Medulla oblongata (tissue), 1 donor: ENCODE measurements around the gene LYPD6B.

Experiments used
- DNase-seq: peaks from one replicate; pipeline ENCODE4 v3.0.0-alpha.2; 2015; ENCODE audit errors: extremely low spot score

The LYPD6B gene

GRCh38 chr2:149009576-149010461 lies 28.7 kb upstream of the LYPD6B start:
- DNase-seq = no peak

DNA sequence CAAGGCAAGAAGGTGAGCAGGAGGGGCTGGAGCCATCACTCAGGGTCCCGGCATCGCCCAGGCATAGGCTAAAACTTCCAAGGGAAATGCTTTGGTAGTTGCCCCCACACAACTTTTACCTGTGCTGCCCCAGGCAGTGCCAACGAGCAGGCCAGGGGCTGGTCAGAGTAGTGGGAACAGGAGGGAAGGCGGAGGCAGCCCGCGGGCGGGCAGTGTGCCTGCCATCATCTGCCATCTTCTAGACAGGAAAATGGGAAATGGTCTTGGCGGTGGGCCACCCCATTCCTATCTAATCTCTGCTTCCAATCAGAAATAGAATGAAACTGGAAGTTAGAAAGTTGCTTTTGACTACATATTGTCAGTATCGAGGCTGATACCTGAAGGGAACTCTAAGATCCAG lies 26.0 kb upstream of the LYPD6B start:
- DNase-seq = no peak

GRCh38 chr2:149015501-149015900 lies 23.0 kb upstream of the LYPD6B start:
- no peak for DNase-seq

DNA sequence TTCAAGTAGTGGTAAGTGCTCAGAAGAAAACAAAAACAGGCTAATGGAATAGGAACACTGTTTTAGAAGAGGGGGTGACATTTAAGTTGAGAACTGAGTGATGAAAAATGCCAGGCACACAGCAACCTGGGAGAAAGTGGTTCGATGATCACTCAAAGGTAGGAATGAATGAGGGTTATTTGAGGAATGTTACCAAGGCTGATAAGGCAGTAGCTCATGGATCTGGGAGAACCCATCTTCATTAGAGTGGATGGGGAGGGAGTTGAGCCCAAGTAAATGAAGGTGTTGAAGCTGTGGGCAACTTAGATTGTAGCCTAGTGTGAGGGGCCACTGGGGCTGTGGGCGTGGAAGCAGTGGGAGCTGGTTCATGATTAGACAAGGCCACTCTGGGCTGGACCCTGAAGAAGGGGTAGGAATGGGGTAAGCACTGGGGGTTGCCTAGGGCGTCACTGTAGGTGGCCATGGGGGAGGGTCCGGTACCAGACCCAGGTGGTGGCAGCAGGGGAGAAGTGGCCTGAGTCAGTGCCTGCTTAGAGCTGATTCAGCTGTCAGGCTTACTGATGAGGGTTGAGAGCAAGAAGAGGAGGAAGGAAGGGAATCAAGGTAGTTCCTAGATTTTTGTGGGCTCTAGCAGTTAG lies 22.5 kb upstream of the LYPD6B start:
- DNase-seq = no peak

DNA sequence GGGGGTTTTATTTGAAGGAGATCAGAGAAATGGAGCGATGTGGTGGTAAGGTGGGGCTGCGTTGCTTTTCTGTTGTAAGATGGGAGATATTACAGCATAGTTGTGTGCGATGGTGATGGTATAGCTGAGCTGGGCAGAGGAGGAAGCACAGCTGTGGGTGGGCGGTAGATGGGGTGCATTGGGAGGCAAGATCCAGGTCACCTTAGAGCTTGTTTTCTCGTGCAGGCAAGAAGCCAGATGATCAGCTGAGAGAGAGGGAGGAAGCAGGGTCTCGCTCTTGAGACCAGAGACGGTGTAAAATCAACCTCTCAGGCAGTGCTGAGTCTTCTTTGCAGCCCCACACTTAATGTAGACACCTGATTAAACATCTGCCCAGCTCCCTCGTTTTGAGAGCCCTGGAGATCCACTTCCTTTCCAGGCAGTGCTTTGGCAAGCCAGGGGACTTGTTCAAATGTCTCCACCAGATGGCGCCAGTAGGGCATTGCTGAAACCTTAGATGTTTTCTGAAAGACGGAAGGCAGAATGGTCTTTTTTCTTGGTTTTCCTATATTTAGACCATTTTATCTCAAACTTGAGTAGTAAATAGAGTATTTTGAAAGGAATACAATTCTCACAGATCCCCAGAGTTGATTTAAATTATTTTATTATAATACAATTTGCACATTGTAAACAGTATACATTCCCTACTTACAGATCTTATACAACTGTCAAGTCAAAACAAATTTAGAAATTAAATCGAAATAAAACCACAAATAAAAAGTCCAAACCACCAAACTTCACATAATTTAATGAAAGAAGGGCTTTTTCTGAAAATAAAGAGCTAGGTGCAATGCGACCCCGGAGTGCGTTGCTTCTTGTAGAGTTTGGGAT lies 21.1 kb upstream of the LYPD6B start:
- peak; percentile 93 for DNase-seq

DNA sequence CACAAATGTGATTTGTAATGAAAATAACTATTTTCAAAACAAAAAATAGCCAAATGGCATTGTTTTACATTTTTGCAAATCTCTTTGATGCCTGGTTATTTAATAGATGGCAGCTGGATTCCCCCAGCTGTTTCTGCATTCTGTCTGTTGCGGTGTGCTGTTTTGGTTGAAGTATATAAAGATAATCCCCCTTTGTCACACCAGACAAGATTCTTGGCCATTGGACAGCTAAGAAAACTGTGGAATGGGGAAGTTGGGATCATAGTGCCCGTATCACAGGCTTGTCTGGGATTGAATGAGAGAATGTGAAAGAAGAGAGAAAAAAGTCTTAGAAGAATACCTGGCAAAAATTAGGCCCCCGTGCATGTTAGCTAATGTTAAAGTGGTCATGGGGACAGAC lies 19.5 kb upstream of the LYPD6B start:
- DNase-seq = no peak

DNA sequence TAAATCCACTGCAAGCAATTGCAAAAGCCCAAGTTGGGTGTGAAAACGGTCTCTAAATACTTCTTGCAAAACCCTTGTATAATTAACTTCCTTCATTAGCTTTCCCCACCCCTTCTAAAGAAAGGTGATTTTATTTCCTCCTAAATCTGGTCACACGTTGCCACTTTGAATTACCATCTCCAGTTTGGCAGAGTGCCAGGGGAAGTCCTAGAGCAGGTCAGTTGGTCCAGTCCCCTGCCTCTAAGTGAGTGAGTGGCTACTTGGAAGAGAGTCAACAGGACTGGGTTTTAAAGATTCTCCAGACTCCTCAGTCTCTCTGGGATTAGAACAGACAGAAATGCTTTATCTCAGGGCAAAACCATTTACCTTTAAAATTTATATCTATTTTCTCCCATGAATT lies 18.7 kb upstream of the LYPD6B start:
- no peak for DNase-seq

GRCh38 chr2:149020432-149020851 lies 18.1 kb upstream of the LYPD6B start:
- no peak for DNase-seq

- DNase-seq = no peak
Observed at GRCh38 chr2:149021271-149021719, 17.2 kb upstream of the LYPD6B start.

DNA sequence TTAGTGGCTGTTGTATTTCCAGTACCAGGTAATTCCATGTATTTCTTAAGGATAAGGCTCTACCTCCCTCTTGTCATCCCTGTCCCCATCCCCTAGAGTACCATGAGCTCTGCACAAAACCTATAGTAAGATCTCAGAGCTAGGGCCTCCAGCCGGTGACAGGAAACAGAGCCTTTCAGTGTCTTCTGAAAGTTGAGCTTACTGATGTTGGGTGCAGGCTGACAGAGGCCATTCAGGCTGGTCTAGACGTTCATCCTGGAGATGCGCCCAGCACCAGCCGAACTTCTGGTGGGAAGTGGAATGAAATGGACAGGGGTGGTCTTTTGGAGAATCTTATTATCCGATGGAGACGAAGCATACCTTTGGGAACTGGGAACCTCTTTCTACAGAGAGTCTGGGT lies 16.7 kb upstream of the LYPD6B start:
- DNase-seq = peak; percentile 31

DNA sequence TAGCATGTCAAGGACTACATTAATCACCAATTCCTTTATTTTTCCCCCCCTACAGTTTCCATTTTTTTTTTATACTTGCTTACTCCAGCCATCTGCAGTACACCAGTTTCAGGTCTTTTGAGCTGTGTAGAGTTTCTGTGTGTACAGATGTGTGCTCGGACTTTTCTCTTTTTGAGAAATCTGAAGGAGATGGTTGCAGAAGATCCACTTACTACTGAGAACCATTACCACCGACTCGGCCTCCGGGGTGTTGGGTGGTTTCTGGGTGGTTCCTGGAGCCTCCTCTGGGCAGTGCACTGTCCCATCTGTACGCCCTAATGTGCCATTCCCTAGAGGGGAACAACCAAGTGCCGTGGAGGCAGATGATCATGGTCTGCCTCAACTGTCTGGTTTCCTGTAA lies 15.4 kb upstream of the LYPD6B start:
- no peak for DNase-seq

DNA sequence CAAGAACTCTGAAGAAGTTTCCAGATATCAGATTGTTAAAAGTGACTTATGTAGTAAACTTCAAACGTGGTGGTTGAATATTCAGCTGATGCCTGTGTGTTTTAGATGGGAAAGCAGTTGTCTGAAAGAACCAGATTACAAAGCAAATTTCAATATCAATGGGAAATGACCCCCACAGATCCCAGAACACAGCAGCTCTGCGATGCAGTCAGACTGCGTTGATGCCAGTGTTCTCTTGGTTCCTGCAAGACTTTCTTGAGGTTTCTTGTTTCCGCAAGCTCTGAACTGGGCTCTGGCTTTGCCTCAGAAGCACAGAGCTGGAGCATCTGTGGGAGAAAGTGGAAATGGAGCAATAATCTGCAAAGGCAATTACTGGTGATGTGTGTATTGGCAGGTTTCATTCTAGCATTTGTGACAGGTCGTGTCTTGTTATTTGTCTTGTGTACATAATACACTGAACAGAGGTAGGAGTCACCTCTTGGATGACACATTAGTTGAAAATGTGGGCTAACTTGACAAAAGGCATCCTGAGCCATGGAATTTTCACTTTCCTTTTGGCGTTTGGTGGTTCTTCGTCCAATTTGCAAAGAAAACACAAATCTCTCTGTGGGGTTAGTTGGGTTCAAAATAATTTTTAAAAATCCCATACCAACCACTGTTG lies 10.8 kb upstream of the LYPD6B start:
- DNase-seq = no peak

DNA sequence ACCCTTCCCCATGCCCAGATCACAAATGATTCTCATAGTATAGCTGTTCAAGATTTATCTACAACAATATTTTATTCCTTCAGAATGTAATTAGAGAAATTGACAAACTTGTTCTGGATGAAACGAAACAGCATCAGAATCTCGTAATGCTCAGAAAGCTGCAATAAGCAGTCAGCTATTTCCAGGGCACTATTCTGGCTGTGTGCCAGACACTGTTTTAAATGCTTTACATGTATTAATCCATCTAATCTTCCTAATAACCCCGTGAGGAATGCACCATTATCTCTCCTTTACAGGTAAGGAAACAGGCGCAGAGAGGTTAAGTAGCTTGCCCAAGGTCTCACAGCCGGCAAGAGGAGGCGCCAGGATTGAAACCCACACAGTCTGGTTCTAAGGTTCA lies 10.1 kb upstream of the LYPD6B start:
- DNase-seq = no peak

GRCh38 chr2:149028891-149029290 lies 9.6 kb upstream of the LYPD6B start:
- DNase-seq = no peak

GRCh38 chr2:149029307-149029965 lies 9.1 kb upstream of the LYPD6B start:
- no peak for DNase-seq

DNA sequence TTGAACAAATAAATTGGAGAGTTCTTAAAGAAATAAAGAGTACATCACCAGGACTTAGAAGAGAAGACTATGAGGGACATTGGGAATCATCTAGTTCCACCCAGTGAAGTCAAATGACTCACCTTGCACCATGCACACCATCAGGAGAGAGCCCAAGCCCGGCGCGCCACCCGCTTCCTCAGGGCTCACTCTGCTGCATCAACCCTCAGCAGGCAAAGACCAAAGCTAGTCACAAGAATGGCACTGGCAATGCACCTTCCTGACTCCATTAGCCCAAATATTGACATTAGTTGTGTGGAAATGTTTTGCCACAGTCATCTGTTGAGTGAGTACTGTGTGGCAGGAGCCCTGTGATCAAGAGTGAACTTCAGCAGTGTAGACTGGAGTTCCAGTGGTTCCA lies 7.1 kb upstream of the LYPD6B start:
- DNase-seq = no peak

GRCh38 chr2:149033716-149034115 lies 4.8 kb upstream of the LYPD6B start:
- DNase-seq = no peak

DNA sequence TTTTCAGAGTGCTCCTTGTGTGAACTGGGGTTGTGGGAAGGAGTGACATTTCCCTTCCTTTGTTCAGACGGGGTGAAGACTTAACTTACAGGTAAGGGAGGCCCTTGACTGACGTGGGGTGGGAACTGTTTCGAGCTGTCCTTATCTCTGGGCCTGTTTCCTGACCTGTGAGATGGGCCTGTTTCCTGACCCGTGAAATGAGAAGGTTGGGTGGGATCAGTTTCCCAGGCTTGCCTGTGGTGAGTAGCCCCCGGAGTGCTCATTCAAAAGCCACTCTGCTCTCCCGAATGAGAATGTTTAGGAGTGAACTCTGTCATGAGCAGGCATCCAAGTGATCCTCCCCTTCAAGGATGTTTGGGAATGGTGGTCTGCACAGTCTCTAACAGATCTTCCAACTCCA lies 4.1 kb upstream of the LYPD6B start:
- no peak for DNase-seq

DNA sequence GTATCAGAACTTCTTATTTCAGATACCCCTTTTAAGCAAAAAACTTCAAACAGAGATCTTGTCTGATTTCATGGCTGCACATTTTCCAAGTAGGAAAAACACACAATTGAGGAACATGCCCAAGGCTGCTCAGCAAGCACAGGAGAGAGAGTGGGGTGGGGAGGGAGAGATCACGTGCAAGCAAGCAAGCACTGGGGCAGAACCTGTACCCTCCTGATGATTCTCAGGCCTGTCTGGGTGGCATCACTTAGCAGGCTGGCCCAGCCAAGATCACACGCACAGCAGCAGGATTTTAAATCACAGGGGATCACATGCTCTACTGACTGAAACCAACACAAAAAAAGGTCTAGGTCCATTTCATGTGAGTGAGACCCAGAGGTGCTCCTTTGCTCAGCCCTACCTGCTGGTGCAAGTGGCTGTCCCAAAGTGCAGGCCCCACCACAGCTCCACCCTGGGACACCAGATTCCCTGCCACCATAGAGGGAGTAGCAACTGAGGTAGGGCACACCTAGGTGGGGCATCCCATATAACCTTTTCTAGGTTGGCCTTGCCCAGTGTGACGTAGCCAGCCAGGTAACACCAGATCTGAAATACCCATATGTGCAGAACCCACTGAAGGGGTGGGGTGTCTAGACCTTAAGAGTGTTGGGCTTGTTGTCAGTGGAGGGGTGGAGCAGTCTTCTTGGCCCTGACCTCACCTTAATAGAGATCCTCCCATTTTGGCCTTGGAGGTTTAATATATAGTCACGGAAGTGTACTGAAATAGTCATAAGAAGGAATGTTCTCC lies 1.8 kb upstream of the LYPD6B start:
- no peak for DNase-seq

GRCh38 chr2:149037851-149038250 lies 648 bp upstream of the LYPD6B start:
- DNase-seq = no peak
